Measurements from ENCODE around the gene A4GALT. TPM values are rescaled to one million over a fixed set of nuclear protein-coding genes. Genes with fewer than 3 reads are reported as not detected.

Gene A4GALT
- total and polyA plus RNA-seq, 2 donors from 2014 or later: 76.2 to 186 TPM

- FAIRE-seq (no peak), DNase-seq (peak in 2 of 5 donors; percentile 30 to 89)
- no peak for TF ChIP-seq CTCF (IDR thresholded peaks at IDR 0.05; ENCODE audit: borderline replicate concordance, extremely low read depth, insufficient read depth)
- H3K27me3 ChIP-seq (ENCODE audit: control insufficient read depth, insufficient read depth, low read length): no peaks in the 10 kb centered on the region
- no peaks in the 10 kb centered on the region for H3K36me3 ChIP-seq (ENCODE audit: control insufficient read depth in 2 of 3, insufficient read depth in 3 of 3, low read length in 3 of 3)
- peak overlapping the region in 2 of 3 donors; percentile 29 to 67 for H3K9ac ChIP-seq (ENCODE audit: low read length in 3 of 3)
- H3K27ac ChIP-seq (ENCODE audit: low read depth in 2 of 2, low read length in 2 of 2): peak overlapping the region; percentile 82 to 87
- no peaks in the 10 kb centered on the region for H3K9me3 ChIP-seq (ENCODE audit: control insufficient read depth in 2 of 3, insufficient read depth in 1 of 3, low read length in 3 of 3)
- peaks cover 3 to 52% (median 49%) of the 10 kb centered on the region in 3 donors for H3K4me1 ChIP-seq (ENCODE audit: control insufficient read depth in 2 of 3, insufficient read depth in 2 of 3, low read depth in 1 of 3, low read length in 3 of 3)
- peak overlapping the region in 2 of 3 donors; percentile 32 to 43 for H3K4me3 ChIP-seq (ENCODE audit: low read length in 3 of 3)
- intact Hi-C loops (cut with DNase I): no loop called here
Measured at GRCh38 chr22:42646569-42647525, 73.8 kb downstream of the A4GALT start.

DNA sequence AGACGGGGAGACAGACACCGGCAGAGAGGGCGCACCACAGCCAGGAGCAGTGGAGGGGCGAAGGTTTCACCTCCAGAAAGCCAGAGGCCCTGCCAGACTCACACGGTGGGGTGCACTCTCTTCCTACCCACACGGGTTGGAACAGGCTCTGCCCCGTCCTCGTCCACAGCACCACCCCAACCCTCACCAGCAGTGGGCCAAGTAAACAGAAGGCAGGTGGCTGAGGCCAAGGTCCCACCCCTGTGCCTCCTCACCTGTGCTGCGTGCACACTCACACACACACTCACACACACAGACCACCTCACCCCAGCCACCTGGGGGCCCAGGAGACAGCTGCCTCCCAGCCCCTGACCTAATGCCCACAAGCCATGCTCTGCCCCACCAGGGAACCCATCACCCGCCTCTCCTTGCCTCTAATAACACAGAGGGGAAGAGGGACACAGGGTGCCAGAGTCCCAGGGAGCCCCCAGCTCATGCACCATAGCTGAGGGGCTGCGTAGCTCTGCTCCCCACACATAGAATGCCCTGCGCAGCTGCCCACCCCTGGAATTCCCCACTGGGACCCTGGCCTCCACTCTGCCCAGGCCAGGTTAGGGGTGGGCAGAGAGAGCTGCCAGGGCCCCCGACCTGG, 74.6 kb downstream of the A4GALT start:
- H3K27ac ChIP-seq (ENCODE audit: low read depth in 2 of 2, low read length in 2 of 2): peak overlapping the region; percentile 82 to 87
- H3K9ac ChIP-seq (ENCODE audit: low read length in 3 of 3): peak overlapping the region in 2 of 3 donors; percentile 4 to 67
- H3K36me3 ChIP-seq (ENCODE audit: control insufficient read depth in 2 of 3, insufficient read depth in 3 of 3, low read length in 3 of 3): no peaks in the 10 kb centered on the region
- no peaks in the 10 kb centered on the region for H3K9me3 ChIP-seq (ENCODE audit: control insufficient read depth in 2 of 3, insufficient read depth in 1 of 3, low read length in 3 of 3)
- intact Hi-C loops (cut with DNase I): no loop called here
- no peak for DNase-seq
- peaks cover 3 to 52% (median 49%) of the 10 kb centered on the region in 3 donors for H3K4me1 ChIP-seq (ENCODE audit: control insufficient read depth in 2 of 3, insufficient read depth in 2 of 3, low read depth in 1 of 3, low read length in 3 of 3)
- peak overlapping the region in 1 of 3 donors; percentile 43 for H3K4me3 ChIP-seq (ENCODE audit: low read length in 3 of 3)
- no peaks in the 10 kb centered on the region for H3K27me3 ChIP-seq (ENCODE audit: control insufficient read depth, insufficient read depth, low read length)
- TF ChIP-seq CTCF (IDR thresholded peaks at IDR 0.05; ENCODE audit: borderline replicate concordance, extremely low read depth, insufficient read depth): no peak
- no peak for FAIRE-seq

DNA sequence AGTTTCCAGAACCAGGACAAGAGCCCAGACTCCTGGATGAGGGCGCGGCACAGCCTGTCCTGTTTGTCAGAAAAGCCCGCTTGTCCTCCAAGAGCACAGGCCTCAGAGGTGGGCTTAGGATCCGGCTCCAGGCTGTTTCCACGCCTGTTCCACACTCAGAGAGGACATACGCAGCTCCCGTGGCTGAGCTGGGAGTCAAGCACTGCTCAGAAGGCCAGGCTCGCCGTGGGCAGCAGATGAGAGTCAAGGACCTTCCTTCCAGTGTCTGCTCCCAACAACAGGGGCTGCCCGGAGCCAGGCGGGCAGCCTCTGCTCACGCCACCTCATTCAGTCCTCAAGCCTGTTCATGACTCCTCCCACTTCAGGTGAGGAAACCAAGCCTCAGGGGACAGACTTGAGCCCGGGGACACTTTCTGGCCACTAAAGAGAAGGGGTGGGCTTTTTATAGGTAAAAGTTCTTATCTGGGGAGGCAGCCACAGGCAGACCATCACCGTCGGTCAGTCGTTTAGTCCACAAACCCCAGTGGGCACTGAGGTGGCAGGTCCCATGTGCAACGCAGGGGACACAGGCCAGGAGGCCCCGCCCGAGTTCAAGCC, 75.2 kb downstream of the A4GALT start:
- Histone ChIP-seq H3K36me3 (ENCODE audit: control insufficient read depth in 2 of 3, insufficient read depth in 3 of 3, low read length in 3 of 3) (no peaks in the 10 kb centered on the region), H3K9ac (ENCODE audit: low read length in 3 of 3) (peak overlapping the region in 2 of 3 donors; percentile 46 to 67), H3K9me3 (ENCODE audit: control insufficient read depth in 2 of 3, insufficient read depth in 1 of 3, low read length in 3 of 3) (no peaks in the 10 kb centered on the region), H3K27ac (ENCODE audit: low read depth in 2 of 2, low read length in 2 of 2) (peak overlapping the region; percentile 82 to 87), H3K4me3 (ENCODE audit: low read length in 3 of 3) (peak overlapping the region in 1 of 3 donors; percentile 43), H3K4me1 (ENCODE audit: control insufficient read depth in 2 of 3, insufficient read depth in 2 of 3, low read depth in 1 of 3, low read length in 3 of 3) (peaks cover 3 to 52% (median 49%) of the 10 kb centered on the region in 3 donors), H3K27me3 (ENCODE audit: control insufficient read depth, insufficient read depth, low read length) (no peaks in the 10 kb centered on the region)
- no peak for TF ChIP-seq CTCF (IDR thresholded peaks at IDR 0.05; ENCODE audit: borderline replicate concordance, extremely low read depth, insufficient read depth)
- intact Hi-C loops (cut with DNase I): no loop called here
- FAIRE-seq: no peak
- no peak for DNase-seq

Data from kidney (tissue), 14 donors.